H1 (cell line): ENCODE measurements around the gene EBF3. TPM values are rescaled to one million over a fixed set of nuclear protein-coding genes. Genes with fewer than 3 reads are reported as not detected.

Experiments
- TAF1 ChIP-seq: IDR thresholded peaks from 2 replicates; pipeline ENCODE4 v1.6.1; 2011; ENCODE audit warnings: mild to moderate bottlenecking, low read depth, low read length
- polyA plus RNA-seq, 7 experiments: library from polyadenylated mRNA; depleted of rRNA in 3 of 7; stranded (reverse) in 5 of 7; unstranded in 2 of 7; fragments of >200 nt in 5 of 7; fragments of 200-250 nt in 2 of 7; gene quantifications; 1 replicate in 5 of 7; 2 replicates in 1 of 7; 4 replicates in 1 of 7; pipeline versions ENCODE4 v1.2.1 to v1.2.3, GENCODE V29; 2011 to 2013; ENCODE audit warnings: missing spikeins in 2 of 7, mixed read lengths in 2 of 7
- total RNA-seq: library from RNA; stranded (reverse); fragmentation: NEBNext Ultra II Directional; extraction: Animal tissue kit (Norgen Biotek cat#: 25700); gene quantifications from 2 replicates; pipeline ENCODE4 v1.2.1, GENCODE V29; 2021

Gene EBF3
- total and polyA plus RNA-seq, 2 of the 8 experiments (the other 6 are each of a cell fraction or from before 2014, with no cell fraction given) = 0.08 to 0.26 TPM

DNA sequence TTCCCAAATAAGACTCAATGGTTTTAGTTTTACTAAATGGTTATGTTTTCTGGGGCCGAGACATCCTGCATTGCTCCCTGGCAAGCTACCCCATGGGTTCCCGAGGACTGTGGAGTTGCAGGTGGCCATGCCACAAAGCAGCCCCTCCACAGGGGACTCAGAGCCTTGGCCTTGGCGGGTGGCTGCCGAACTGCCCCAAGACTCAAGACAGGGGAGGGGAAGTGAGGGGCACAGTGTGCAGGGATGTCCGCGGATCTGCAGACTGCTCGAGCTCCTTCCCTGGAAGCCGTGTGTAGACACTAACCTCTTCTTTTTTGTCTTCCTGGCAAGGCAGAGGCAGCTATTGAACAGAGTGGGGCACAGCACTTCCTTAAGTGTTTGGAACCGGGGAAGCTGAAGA, 154.6 kb downstream of the EBF3 start (continued):
- TF ChIP-seq TAF1 = no peak
